HG02678 (cell line): ENCODE results near the gene TFR2.

Experiments
- ATAC-seq: cut with Tn5 transposase; IDR thresholded peaks from one replicate; pipeline ENCODE4 v1.9.1; 2021; ENCODE audit warnings: mild to moderate bottlenecking, moderate library complexity; ENCODE audit not compliant: unreplicated experiment

TFR2 gene

DNA sequence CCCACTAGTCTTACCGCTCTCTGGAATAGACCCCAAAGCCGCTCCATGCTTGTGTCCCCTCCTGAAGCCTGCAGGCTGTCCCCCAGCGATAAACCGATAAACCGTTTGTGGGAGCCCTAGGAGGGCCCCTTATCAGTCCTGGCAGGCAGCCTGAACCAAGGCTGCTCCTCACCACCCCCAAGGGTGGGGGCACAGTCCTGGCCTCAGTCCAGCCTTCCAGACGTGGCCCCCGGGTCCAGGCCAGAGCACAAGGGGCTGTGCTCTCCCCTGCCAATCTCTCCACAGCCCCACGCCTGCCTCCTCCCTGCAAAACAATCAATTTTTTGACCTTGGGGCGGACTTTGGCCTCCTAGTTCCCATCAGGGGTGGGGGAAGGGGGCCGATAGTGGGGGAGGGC is at the start of gene TFR2:
TSS of gene TFR2 (minus strand) at position 90 of the 397 bp plus-strand sequence. CDS start at position 47, 43 bp downstream.
- ATAC-seq = no peak

DNA sequence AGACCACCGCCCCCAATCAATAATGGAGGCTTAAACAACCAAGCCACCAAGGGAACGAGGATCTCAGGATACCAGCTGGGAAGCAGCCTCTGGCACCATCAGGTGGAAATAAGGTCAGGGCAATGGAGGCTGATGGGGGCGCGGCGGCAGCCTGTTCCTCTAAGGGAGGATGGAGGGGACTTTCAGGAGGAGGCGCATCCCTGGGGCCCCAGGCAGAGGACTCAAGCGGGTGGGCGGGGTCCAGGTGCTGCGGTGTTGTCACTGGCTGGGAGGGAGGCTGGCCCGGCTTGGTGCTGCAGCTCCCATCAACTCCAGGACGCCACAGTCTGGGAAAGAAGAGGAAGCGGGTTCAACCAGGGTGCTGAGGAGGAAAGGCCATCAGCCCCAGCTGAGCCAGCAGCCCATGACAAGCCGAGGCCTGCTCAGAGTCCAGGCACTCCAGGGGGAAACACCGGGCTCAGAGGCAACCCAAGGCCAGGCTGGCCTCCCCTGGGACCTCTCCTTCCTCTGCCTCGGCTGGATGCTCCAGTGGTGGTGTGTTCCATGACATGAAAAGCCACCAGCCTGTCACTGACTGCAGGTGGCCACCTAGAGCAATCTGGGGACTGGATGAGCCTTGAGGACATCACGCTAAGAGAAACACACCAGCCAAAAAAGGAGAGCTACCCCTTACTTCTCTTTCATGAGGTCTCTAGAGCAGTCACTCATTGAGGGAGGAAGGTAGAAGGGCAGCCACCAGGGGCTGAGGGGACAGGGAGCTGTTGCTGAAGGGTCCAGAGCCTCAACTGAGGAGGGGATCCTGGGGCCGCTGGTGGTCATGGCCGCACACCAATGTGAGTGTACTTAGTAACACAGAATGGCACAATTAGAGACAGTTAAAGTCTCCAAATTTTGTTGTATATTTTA is 48.1 kb upstream of the TFR2 start:
- ATAC-seq = no peak

DNA sequence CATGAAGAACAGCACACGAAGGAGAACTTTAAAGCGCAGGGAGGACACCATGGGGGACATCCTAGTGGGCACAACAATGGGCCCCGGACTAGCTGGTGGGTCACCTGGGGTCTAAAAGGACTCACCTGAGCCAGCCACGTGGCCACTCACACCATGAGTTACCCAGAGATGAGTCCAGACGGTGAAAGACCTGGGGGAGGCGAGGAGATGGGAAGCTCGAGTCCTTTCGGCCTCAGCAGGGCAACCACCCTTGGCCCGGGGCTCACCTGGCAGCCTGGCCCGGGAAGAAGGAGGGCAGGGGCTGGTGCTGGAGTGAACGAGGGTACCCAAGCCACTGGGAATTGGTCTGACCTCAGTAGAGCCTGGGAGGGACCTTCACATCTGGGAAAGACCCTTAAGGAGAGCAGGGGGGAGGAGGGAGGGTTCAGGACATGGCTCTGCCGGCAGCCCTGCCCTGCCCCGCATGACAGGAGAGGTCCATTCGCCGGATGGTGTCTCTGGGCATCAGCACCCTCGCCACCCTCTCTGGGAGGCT is 47.0 kb upstream of the TFR2 start:
- no peak for ATAC-seq

DNA sequence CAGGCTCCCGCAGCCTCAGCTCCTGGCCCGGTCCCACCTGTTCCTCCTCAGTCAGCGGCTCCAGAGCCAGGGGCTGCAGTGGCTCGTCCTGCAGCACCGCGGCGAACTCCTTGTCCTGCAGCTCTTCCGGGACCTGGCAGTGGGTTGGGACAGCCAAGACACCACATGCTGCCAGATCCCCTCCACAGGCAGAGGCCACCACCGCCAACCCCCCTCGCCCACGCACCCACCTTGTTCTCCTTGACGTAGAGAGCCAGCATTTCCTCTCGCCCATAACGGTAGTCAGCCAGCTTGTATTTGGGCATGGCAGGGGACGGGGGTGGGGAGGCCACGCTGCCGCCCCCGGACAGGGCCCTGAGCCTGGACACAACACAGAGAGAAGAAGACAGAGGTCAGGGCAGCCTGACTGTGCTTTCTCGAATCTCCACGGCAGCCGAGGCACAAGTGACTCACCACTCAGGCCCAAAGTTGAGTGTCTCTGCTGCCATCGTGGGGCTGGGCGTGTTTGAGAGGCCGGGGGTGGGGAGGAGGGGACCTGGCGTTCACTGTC is 46.5 kb upstream of the TFR2 start:
- ATAC-seq = no peak

DNA sequence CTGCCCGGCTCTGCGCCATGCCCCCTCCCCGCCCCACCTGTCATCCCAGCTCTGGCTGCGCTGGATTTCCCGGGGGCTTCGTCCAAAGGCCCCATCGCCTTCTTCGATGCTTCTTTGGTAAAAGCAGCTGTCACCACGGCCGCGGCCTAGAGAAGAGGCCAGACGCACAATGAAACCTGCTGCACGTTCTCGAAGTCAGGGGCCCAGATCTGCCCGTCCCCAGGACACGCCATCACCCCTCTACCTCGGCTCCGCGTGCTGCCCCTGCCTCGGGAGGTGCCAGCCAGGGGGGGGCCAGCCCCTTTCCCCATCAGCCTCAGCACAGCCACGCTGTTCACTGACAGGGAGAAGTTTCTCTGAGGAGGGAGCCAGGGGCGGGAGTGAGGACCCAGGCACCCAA is 45.9 kb upstream of the TFR2 start:
- ATAC-seq = no peak

DNA sequence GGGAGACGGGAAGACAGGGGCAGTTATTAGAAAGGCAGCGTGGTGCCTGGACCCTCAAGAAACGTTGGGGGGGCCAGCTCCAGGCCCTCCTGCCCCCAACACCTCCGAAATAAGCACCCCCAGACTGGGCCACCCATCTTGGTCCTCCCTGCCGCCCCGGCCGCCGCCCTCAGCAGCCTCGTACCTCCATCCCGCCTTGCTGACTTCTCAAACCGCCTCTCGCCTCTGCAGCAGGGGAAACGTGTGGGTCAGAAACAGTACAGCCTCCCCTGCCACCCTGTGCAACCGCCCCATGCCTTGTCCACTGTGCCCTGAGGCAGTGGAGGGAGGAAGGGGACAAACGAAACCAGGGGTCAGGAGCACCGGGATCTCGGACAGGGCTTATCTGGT is 45.5 kb upstream of the TFR2 start:
- ATAC-seq = no peak

DNA sequence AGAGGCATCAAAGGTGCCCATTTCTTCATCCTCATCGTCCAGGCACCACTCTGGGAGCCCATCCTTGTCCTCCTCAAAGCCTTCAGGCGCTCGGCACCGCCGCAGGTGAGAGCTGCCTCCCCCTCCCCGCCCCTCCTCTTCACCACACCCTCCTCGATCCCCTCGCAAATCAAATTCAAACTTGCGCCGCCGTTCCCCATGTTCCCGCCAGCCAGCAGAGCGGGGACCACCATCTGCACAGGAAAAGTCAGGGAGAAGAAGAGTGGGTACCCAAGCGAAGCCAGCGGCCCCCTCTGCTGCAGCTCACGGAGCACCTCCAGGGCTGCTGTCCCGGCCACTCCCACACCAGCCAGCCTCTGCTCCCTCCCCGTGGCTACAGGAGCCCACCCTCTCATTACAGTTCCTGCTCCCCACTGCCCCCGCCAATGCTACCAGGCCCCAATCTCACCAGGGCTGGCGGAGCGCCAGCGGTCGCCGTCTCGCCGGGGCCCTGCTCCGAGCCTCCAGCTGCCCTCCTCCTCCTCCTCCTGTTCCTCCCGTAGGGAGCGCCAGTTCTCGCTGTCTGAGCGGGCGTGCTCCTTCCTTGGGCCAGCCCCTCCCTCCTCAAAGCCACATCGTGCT is 45.0 kb upstream of the TFR2 start:
- ATAC-seq = no peak

DNA sequence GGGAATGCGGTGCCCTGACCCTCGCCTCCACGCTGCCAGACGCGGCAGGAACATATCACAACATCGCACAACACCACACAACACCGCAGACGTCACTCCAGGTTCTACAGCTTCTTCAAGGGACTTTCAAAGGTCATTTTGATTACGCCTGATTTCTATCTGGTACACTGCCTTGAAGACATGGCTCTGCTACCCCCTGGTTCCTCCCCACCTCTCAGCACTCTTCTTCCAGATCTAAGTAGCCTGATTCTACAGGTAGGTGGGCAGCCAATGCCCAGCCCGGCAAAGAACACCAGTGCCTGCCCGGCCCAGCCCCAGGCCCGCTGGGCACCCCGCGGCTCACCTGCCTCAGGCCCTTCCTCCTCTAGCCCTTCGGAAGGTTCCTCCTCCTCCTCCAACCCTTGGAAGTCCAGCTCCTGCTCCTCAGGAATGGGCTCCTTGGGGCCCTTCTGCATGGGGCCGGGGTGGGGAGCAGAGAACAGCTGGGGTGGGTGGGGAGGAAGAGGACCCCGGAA is 44.3 kb upstream of the TFR2 start:
- ATAC-seq = no peak

DNA sequence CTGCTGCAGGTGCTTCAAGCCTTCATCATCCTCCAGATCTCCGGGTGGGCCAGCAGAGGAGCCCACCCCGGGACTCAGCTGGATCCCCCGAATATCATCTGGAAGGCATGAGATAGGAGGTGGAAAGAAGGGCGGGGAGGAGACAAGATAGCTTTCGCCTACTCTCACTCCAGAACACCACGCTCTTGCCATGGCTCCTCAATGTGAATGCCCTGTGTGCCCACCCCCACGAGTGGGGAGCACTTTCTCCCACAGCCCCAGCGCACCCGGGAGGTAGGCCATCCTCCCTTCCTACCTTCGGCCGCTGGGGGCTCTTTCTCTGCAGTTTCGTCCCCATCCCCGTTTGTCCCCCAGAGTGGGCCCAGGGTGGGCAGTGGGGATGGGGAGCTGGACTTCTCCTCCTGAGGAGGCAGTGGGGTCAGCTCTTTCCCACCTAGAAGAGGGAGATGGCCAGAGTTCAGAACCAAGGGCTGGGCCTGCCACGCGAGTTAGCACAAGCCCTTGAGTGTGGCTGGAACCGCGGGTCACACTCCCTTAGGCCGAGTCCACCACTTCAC is 43.8 kb upstream of the TFR2 start:
- ATAC-seq = no peak

DNA sequence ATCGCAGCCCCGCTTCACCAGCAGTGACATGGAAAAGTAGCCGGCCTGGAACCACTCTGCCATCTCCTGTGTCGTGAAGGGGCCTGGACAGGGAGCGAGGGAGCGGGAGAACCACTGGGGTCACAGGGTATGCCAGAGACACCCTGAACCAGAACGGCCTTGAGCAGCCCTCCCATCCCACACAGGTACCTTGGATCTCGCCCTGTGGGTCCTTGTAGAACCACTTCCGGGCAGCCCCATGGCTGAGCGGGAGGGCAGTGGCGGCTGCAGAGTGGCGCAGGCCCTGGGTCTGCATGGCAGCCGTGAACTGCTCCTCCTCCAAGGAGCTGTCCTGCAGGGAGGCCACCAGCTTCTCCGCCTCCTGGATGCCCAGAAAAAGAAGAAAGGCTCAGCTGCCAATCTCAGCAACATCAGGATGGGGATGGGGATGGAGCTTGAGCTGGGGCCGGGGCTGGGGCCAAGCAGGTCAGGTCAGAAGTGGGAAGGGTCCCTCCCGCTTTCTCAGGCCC is 43.2 kb upstream of the TFR2 start:
- ATAC-seq = no peak

DNA sequence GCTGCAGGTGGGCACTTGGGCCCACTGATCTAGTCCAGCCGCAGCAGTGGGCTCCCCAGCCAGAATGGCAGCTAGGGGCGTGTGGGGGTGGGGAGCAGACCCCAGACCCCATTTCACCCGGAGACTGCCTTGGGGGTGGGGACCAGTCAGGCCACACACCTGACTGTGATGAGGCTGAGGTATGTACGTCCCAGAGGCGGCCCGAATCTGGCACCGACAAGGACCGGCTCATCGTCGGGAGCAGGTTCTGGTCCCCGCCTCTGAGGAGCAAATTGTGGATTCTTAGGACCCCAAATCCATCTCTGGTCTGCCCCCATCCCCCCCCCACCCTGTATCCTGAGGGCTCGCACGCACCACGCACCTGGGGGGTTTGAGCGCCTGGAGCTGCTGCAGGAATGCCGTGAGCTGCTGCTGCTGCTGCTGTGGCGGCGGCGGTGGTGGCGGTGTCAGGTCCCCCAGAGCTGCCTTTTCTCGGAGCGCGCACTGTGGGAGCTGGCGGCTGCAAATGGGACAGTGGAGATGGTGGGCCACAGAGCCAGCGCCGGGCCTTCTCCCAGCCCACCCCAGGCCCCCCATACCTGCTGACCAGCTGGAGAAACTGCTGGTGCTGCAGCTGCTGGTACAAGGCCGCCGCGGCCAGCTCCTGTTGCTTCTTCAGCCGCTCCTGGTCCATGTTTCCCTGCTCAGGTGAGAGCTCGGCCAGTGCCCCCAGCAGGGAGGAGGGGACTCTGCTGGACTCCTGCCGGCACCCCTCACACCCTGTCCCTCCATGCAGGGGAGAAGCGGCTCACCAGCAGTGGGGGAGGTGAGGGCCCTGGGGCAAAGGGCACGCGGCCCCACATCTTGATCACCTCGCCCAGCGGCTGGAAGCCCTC is 42.5 kb upstream of the TFR2 start:
- no peak for ATAC-seq

DNA sequence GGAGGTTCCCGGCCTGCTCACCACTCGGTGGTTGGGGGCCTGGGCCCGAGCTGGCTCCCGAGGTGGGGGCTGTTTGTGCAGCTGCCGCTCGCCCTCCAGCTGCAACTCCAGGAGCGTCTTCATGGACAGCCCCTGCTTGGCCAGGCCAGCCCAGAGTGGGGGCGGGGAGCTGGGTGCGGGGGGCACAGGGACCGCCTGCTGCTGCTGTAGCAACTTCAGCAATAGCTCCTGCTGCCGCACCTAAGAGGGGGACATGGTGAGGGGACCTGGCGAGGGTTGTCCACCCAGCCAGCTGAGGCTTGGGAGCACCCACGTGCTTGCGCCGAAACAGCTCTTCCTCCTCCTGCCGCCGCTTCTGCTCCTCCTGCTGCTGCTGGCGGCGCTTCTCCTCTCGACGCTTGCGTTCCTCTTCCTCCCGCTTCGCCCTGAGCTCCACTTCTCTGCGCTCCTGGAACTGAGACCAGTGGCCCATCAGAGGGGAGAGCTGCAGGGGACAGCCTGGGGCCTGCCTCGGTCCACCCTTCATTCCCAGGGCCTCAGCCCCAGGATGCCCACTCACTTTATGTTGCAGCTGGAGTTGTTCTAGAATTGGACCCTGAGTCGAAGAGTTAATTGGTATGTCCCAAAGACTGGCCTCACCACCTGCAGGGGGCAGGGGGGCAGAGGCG is 41.8 kb upstream of the TFR2 start:
- ATAC-seq = no peak

DNA sequence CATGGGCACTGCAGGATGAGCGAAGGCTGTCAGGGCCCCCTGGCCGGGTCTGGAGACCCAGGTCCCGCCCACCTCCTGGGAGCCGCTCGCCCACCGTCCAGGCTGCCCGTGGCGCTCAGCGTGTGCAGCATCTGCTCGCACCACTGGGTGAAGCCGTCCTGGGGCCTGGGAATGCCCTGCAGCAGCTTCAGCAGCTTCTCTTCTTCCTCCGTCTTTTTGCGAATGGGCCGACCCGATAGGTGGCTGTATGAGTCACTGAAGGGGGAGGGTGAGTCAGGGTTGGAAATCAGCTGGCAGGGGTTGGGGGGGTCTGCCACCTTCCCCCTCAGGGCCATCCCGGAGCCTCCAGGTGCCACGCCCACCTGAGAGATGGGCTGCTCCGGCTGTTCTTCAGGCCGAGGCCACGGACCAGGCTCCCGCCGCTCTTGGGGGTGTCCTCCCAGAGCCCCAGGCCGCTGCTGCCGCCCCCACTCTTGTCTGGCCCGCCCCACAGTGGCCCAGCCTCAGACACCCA is 40.9 kb upstream of the TFR2 start:
- no peak for ATAC-seq

DNA sequence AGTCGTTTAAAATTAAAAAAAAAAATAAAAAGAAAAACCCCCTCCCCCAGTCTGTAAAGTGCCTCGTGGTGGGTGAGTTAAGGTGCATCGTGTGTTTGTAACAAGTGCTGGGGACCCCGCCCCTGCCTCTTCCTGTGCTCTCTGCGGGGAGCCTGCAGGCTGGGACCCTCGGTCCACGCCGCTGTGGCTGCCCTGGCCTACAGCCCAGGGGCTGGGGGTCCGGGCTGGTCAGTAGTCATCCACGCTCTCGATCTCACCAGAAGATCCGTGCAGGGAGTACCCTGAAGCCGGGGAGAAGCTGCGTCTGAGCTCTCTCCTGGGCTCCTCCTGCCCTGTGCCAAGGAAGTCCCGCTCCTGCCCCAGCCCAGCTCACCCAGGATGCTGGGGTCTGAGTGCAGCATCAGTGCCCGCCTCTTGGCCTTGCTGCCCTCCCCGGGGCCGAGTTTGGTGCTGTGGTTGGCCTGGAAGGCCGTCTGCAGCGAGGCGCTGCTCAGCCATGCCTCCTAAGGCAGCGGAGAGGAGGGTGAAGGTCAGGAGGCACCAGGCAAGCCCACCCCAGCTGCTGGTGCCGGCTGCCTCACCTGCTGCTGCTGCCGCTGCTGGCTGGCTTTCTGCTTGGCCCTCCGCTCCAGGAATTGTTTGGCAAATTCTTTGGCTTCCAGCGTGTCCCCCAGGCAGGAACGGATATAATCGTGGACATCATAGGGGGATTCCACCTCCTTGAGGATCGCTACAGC is 40.3 kb upstream of the TFR2 start:
- ATAC-seq = no peak

DNA sequence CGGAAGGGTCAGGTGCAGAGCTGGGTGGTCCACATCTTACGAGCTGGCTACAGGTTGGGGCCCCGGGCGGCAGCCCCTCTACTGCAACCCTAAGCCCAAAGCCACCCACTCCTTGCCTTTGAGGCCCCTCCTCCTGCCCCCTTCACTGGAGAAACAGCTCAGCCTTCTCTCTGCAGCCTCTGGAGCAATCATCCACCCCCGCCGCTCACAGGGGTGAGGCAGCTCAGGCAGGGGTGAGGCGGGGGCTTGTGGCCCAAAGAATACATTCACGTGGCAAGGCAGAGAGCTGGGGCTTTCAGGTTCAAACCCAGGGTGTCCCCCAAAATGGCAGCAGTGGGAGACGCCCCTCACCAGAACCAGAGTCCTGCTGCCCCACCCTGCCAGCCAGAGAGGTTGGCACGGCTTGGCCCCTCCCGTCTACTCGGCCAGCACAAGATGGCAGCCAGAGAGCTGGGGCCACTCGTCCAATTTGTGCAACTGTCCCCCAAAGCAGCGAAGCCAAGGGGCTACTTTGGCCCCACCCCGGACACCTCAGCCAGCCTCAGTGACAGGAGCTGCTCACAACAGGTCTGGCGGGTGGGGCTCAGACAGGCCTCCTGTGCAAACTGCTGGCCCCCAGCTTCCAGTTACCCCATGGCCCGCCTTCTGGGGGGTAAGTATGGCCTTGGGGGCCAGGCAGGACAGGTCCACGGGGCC is 39.4 kb upstream of the TFR2 start:
- no peak for ATAC-seq

DNA sequence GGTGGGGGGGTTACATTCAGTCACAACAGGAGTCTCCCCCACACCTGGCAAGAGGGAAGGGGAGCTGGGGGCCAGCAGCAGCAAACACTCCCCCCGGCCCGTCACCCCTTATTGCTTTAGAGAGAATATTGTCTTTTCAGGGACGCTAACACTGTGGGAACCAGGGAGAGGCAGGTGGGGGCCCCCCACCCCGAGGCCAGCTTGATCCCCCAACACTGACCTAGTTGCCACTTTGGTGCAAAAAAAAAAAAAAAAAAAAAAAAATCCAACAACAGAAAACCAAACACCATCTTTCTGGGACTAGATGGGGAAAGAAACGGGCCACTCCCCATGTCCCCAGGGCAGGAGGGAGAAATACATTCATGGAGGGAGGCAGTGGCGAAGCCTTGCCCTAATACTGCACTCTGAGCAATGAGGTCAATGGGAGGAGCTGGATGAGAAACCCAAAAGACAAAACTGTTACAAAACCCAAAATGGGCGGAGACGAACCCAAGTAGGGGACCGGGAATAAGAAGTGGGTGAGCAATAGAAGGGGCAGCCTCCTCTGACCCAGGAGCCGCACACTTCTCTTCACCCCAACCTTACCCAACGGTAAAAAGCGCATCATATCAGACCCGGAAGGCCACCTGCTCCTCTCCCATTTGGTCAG is 38.7 kb upstream of the TFR2 start:
- no peak for ATAC-seq

DNA sequence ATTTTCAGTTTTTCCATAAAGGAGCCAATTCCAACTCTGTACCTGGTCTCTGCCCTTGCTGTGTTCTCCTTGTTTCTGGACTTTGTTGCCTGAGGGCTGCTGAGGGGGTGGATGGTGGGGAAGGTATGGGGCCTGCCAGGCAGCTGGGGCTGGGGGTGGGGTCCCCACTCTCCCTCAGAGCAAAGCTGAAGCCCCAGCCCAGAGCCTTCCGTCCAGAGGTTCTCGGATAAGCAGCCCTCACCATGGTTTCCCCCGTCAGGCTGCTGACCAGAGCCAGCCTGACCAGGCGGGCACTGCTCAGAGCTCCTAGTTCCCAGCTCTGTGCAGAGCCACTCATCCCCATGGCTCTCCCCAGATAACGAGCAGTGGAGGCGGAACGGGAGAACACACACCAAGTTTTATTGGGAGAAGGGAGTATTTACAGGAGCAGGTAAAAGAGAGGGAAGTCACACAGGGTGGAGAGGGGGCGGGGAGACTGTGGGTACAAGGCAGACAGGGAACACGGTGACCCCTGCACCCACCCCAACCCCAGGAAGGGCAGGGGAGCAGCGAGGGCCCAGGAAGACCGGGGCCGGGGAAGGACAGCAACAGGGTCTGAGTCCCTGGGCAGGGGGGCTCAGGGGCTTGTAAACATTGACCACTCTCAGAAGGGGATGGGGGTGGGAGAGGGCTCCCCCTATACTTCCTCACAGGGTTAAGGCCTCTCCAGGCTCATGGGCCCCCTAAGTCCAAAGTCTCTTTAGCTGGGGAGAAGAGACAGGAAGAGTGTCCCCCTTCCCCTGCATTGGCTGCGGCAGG is 38.0 kb upstream of the TFR2 start:
- ATAC-seq = no peak
